ENCODE data around the gene ARHGAP28.

- no peak for TF ChIP-seq EP300 (IDR thresholded peaks at IDR 0.05)
- TF ChIP-seq, protein P1, sequence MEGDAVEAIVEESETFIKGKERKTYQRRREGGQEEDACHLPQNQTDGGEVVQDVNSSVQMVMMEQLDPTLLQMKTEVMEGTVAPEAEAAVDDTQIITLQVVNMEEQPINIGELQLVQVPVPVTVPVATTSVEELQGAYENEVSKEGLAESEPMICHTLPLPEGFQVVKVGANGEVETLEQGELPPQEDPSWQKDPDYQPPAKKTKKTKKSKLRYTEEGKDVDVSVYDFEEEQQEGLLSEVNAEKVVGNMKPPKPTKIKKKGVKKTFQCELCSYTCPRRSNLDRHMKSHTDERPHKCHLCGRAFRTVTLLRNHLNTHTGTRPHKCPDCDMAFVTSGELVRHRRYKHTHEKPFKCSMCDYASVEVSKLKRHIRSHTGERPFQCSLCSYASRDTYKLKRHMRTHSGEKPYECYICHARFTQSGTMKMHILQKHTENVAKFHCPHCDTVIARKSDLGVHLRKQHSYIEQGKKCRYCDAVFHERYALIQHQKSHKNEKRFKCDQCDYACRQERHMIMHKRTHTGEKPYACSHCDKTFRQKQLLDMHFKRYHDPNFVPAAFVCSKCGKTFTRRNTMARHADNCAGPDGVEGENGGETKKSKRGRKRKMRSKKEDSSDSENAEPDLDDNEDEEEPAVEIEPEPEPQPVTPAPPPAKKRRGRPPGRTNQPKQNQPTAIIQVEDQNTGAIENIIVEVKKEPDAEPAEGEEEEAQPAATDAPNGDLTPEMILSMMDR (IDR thresholded peaks at IDR 0.05): no peak
- no peak for TF ChIP-seq POLR2A (IDR thresholded peaks at IDR 0.05; ENCODE audit: low read depth)
- no peak for TF ChIP-seq POLR2AphosphoS5 (IDR thresholded peaks at IDR 0.05)
Measured at GRCh38 chr18:6962571-6963451, 233.3 kb downstream of the ARHGAP28 start.
